Activated CD8-positive, alpha-beta memory T cell treated with anti-CD3 and anti-CD28 coated beads, Interleukin-2, amount 10 ng/mL, durations not matched to agents 7 days and 5 days (primary cell): ENCODE data around the gene RBCK1. TPM values are rescaled to one million over a fixed set of nuclear protein-coding genes. Genes with fewer than 3 reads are reported as not detected.
"Not testable (repeated sequence)": the region's sequence is repeated elsewhere in the genome, so short reads cannot be mapped to it uniquely, and the experiment has no call there.

Source experiments
- ATAC-seq: fragments of 150-1000 bp; cut with Tn5 transposase; one replicate; pipeline ENCODE4 v1.10.0; 2021; ENCODE audit warnings: moderate library complexity
- CTCF ChIA-PET: fragments of 350-600 bp; sonication (Branson Sonifier 250); formaldehyde crosslinking; loops from one replicate; lab custom pipeline; 2021; ENCODE audit warnings: antibody characterized with exemption; lab: Charles Lee
- DNase-seq: peaks from one replicate; pipeline ENCODE4 v3.0.0-alpha.2; 2020
- H3K27ac Mint-ChIP-seq: one replicate; pipeline ENCODE4 v1.8.0; 2021; ENCODE audit warnings: mild to moderate bottlenecking, mixed read lengths
- H3K27me3 Mint-ChIP-seq: one replicate; pipeline ENCODE4 v1.8.0; 2021; ENCODE audit warnings: mixed read lengths
- H3K36me3 Mint-ChIP-seq: one replicate; pipeline ENCODE4 v1.8.0; 2021; ENCODE audit warnings: mild to moderate bottlenecking, mixed read lengths
- H3K4me1 Mint-ChIP-seq: one replicate; pipeline ENCODE4 v1.8.0; 2021; ENCODE audit warnings: mixed read lengths
- H3K4me3 Mint-ChIP-seq: one replicate; pipeline ENCODE4 v1.8.0; 2021; ENCODE audit warnings: mild to moderate bottlenecking, moderate library complexity, mixed read lengths
- H3K9me3 Mint-ChIP-seq: one replicate; pipeline ENCODE4 v1.8.0; 2022; ENCODE audit warnings: low read depth, mixed read lengths
- total RNA-seq, 2 experiments: library from RNA; stranded (reverse); gene quantifications; one replicate each; pipeline ENCODE4 v1.2.3, GENCODE V29; 2021

Gene RBCK1
- total RNA-seq, 2 experiments from 2014 or later: 114 to 173 TPM

DNA sequence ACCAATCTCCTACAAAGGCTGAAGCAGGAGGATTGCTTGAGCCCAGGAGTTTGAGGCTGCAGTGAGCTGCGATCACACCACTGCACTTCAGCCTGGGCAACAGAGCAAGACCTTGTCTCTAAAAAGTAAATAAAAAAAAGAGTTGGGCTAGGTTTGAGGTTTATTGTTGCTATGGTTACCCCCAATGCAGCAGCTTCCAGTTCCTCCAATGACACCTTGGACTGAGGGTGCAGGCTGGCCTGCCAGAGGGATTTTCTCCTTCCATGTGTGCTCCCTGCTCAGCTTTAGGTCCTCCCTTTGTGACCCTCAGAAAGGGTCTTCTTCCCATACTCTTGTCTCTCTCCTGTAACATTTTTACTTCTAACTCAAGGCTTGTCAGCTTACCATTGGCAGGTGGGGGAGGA is 64.8 kb downstream of the RBCK1 start:
- DNase-seq: no peak
- Mint-ChIP-seq H3K4me3 (no peak overlapping the region), H3K36me3 (peaks cover 26% of the 10 kb centered on the region), H3K27ac (no peak overlapping the region), H3K9me3 (peaks cover 10% of the 10 kb centered on the region), H3K27me3 (peaks cover 2% of the 10 kb centered on the region), H3K4me1 (no peaks in the 10 kb centered on the region)
- no peak for ATAC-seq
- CTCF ChIA-PET: interaction anchor here (1.4 kb wide), 1 partner anchor 119 kb away, joined by 4 read pairs; no protein-coding TSS in a partner anchor

DNA sequence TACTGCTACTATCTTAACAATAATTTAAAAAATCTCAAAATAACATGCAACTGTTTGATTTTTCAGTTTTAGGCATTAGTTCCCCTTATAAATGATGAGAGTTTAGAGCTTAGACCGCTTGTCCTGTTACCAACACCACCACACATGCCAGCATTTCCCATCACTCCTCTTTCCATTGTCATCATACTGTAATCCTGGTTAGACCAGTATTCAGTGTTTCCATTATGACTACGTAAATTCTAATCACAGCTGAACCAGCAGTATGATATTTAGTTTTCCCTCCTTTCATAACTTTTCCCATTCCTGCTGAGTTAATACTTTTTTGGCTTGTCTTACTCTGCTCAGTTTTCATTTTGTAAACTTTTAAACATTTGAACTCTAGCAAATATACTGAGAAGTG is 66.5 kb downstream of the RBCK1 start:
- CTCF ChIA-PET: interaction anchor here (1.2 kb wide), 1 partner anchor 109 kb away, joined by 3 read pairs; no protein-coding TSS in a partner anchor
- peaks cover 3% of the 10 kb centered on the region for H3K9me3 Mint-ChIP-seq
- H3K27ac Mint-ChIP-seq: no peak overlapping the region
- DNase-seq: no peak
- ATAC-seq: no peak
- H3K4me1 Mint-ChIP-seq: peaks cover 5% of the 10 kb centered on the region
- H3K27me3 Mint-ChIP-seq: no peaks in the 10 kb centered on the region
- peaks cover 31% of the 10 kb centered on the region for H3K36me3 Mint-ChIP-seq
- no peak overlapping the region for H3K4me3 Mint-ChIP-seq

DNA sequence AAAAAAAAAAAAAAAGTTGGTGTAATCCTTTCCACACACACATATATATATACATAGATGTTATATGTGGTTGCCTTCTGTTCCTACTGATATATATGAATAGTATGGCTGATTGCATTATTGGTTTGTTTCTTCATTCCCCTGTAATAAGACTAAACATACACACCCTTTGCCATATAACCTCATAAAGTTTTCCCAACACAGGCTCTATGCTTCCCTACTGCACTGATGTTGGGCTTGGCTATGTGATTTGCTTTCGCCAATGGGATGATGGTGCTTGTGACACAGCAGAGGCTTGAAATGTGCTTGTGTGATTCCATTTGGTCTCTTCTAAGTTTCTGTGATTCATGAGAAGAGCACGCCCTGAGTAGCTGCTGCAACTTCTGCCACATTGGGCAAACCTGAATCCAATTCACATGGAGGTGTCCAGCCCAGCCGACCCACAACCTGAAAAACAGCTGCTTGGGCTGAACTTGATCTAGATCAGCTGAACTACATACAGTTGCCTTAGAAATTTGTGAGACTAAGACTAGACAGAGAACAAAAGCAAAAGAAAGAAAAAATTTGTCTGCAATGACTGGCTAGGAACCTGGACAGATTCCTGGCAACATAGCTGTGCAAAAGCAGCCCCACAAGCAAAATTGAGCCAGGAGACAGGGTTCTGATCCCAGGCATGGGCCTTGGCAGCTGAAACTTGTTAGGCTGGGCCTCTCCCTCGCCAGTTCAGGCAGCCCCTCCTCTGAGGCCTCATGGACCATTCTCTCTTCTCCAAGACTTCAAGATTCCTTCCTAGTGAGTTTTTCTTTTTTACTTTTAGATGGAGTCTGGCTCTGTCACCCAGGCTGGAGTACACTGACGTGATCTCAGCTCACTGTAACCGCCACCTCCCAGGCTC is 67.6 kb downstream of the RBCK1 start:
- H3K36me3 Mint-ChIP-seq: peaks cover 30% of the 10 kb centered on the region

DNA sequence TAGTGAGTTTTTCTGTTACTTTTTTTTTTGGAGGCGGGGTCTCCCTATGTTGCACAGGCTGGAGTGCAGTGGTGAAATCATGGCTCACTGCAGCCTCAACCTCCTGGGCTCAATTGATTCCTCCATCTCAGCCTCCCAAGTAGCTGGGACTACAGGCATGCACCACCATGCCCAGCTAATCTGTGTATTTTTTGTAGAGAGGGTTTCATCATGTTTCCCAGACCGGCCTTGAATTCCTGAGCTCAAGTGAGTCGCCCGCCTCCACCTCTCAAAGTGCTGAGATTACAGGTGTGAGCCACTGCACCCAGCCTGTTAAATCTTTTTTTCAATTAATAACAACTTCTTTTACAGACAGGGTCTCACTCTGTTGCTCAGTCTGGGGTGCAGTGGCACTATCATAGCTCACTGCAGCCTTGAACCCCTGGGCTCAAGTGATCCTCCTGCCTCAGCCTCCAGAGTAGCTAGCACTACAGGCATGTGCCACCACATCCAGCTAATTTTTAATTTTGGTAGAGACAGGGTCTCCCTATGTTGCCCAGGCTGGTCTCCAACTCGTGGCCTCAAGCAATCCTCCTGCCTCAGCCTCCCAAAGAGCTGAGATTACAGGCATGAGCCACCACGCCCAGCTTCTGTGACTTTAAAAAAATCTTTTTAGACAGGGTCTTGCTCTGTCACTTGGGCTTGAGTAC is 68.6 kb downstream of the RBCK1 start:
- not testable (repeated sequence) for H3K9me3 Mint-ChIP-seq, H3K27ac Mint-ChIP-seq, H3K27me3 Mint-ChIP-seq, H3K4me1 Mint-ChIP-seq, DNase-seq, H3K4me3 Mint-ChIP-seq, ATAC-seq
- peaks cover 30% of the 10 kb centered on the region for H3K36me3 Mint-ChIP-seq
- CTCF ChIA-PET: interaction anchor here (0.9 to 6.5 kb wide), 6 partner anchors 10 to 122 kb away, joined by 3 to 64 read pairs (median 5); partner anchors contain the start of gene TBC1D20

More for the DNA sequence above, 67.6 kb downstream of the RBCK1 start:
- Mint-ChIP-seq H3K27me3 (no peaks in the 10 kb centered on the region), H3K27ac (no peak overlapping the region), H3K4me1 (peaks cover 5% of the 10 kb centered on the region), H3K9me3 (no peaks in the 10 kb centered on the region), H3K4me3 (no peak overlapping the region)
- CTCF ChIA-PET: interaction anchor here (1.4 to 6.5 kb wide), 2 partner anchors 14 to 121 kb away, joined by 6 to 64 read pairs; partner anchors contain the start of gene TBC1D20
- DNase-seq: no peak
- ATAC-seq: no peak

DNA sequence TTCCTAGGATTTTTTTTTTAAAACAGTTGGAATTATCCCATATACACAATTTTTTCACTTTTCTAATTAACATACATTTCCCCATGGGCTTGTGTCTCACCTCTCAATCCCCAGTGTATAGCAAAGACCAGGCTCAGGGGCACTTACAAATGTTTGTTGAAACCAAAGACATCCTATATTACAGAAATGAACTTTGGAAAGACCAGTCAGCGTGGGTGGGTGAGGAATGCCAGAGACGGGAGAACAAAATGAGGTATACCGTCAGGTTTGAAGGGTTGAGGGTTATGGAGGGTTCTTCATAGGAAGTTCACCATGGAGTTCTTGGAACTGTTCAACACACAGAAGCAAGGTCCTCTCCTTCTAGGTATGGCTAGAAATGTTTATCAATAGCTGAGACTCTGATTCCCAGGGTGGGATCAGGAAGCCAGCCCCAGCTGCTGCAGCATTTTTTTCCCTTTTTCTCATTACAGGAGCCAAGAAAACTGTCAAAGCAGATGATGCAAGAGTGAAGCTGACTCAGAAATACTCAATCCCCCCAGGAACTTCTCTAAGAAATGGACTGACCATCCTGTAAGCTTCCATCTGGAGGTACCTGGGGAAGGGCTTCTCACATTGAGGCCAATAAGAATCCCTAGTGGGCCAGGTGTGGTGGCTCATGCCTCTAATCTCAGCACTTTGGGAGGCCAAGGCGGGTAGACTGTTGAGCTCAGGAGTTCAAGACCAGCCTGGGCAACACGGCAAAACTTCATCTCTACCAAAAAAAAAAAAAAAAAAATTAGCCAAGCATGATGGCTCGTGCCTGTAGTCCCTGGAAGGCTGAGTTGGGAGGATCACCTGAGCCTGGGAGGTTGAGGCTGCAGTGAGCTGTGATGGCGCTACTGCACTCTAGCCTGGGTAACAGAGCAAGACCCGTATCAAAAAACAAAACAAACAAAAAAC is 70.2 kb downstream of the RBCK1 start:
- DNase-seq: no peak
- no peaks in the 10 kb centered on the region for H3K27me3 Mint-ChIP-seq
- peaks cover 24% of the 10 kb centered on the region for H3K36me3 Mint-ChIP-seq
- peaks cover 9% of the 10 kb centered on the region for H3K4me1 Mint-ChIP-seq
- peak; percentile 14 for ATAC-seq
- no peaks in the 10 kb centered on the region for H3K9me3 Mint-ChIP-seq
- CTCF ChIA-PET: interaction anchor here (0.6 to 6.5 kb wide), 8 partner anchors 14 to 154 kb away, joined by 3 to 64 read pairs (median 4); no protein-coding TSS in a partner anchor
- H3K27ac Mint-ChIP-seq: peak overlapping the region; percentile 10
- no peak overlapping the region for H3K4me3 Mint-ChIP-seq

DNA sequence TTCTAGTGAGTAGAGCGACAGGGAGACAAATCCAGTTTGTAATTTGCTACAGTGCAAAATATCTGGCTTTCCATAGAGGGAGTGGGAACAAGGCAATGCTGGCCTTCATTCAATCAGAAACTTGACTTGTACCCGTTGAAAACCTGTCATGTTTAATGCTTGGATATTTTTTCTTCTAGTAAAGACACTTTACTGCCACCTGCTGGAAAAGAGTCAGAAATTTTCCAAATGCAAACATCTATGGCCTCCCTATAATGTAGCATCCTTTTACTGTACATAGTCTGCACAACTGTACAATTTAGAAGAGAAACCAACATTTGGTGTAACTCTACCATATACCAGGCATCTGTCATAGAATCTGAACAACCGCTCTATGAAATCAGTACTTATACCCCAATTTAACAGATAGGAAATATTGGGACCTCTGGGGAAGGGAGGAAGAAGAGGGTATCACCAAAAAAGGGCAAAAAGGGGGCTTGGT is 70.9 kb downstream of the RBCK1 start:
- DNase-seq (no peak), ATAC-seq (peak; percentile 81)
- Mint-ChIP-seq H3K4me1 (peaks cover 9% of the 10 kb centered on the region), H3K4me3 (no peak overlapping the region), H3K36me3 (peaks cover 25% of the 10 kb centered on the region), H3K27me3 (no peaks in the 10 kb centered on the region), H3K27ac (peak overlapping the region; percentile 10), H3K9me3 (no peaks in the 10 kb centered on the region)
- CTCF ChIA-PET: interaction anchor here (0.6 to 6.5 kb wide), 7 partner anchors 14 to 155 kb away, joined by 3 to 64 read pairs (median 5); no protein-coding TSS in a partner anchor

GRCh38 chr20:479487-479886 is 71.4 kb downstream of the RBCK1 start:
- Mint-ChIP-seq H3K4me1 (peaks cover 9% of the 10 kb centered on the region), H3K9me3 (no peaks in the 10 kb centered on the region)
- no peak for ATAC-seq

GRCh38 chr20:480044-480443 is 71.9 kb downstream of the RBCK1 start:
- no peak for ATAC-seq
- H3K9me3 Mint-ChIP-seq: no peaks in the 10 kb centered on the region
- H3K4me1 Mint-ChIP-seq: peaks cover 9% of the 10 kb centered on the region
- CTCF ChIA-PET: interaction anchor here (1.2 to 6.5 kb wide), 4 partner anchors 13 to 125 kb away, joined by 3 to 64 read pairs (median 9); no protein-coding TSS in a partner anchor
- no peak for DNase-seq
- no peak overlapping the region for H3K27ac Mint-ChIP-seq
- H3K36me3 Mint-ChIP-seq: peaks cover 25% of the 10 kb centered on the region
- no peak overlapping the region for H3K4me3 Mint-ChIP-seq
- H3K27me3 Mint-ChIP-seq: no peaks in the 10 kb centered on the region

More at GRCh38 chr20:479487-479886, 71.4 kb downstream of the RBCK1 start:
- Mint-ChIP-seq H3K4me3 (no peak overlapping the region), H3K36me3 (peaks cover 25% of the 10 kb centered on the region), H3K27ac (no peak overlapping the region), H3K27me3 (no peaks in the 10 kb centered on the region)
- CTCF ChIA-PET: interaction anchor here (1.2 to 6.5 kb wide), 4 partner anchors 13 to 125 kb away, joined by 3 to 64 read pairs (median 9); no protein-coding TSS in a partner anchor
- DNase-seq: no peak

GRCh38 chr20:481167-481566 is 73.1 kb downstream of the RBCK1 start:
- no peaks in the 10 kb centered on the region for H3K27me3 Mint-ChIP-seq
- H3K4me1 Mint-ChIP-seq: peaks cover 9% of the 10 kb centered on the region
- peaks cover 29% of the 10 kb centered on the region for H3K36me3 Mint-ChIP-seq
- no peak overlapping the region for H3K27ac Mint-ChIP-seq
- CTCF ChIA-PET: interaction anchor here (1.0 to 6.5 kb wide), 2 partner anchors 42 to 126 kb away, joined by 3 to 64 read pairs; no protein-coding TSS in a partner anchor
- H3K4me3 Mint-ChIP-seq: no peak overlapping the region
- H3K9me3 Mint-ChIP-seq: no peaks in the 10 kb centered on the region
- no peak for DNase-seq
- no peak for ATAC-seq

Other genes starting within 250 kb of the RBCK1 start
- not detected for gene DEFB128, start 218.6 kb upstream of the RBCK1 start, total RNA-seq
- gene DEFB129, start 181.0 kb upstream of the RBCK1 start, total RNA-seq: not detected
- gene DEFB132, start 150.6 kb upstream of the RBCK1 start, total RNA-seq: not detected
- gene C20orf96, start 117.5 kb upstream of the RBCK1 start, total RNA-seq: 1 to 10 TPM; 7.5 to 8.2 TPM
- gene ZCCHC3, start 110.7 kb upstream of the RBCK1 start, total RNA-seq: 10 to 100 TPM; 27.4 to 28.2 TPM
- gene SOX12, start 82.7 kb upstream of the RBCK1 start, total RNA-seq: 1 to 10 TPM; 5.7 to 6.3 TPM
- gene NRSN2, start 61.2 kb upstream of the RBCK1 start, total RNA-seq: 1 to 10 TPM; 2.9 to 5.0 TPM
- 10 to 100 TPM; 22.4 to 25.4 TPM for gene TRIB3, start 27.5 kb upstream of the RBCK1 start, total RNA-seq
- 10 to 100 TPM; 28.3 to 29.4 TPM for gene TBC1D20, start 54.2 kb downstream of the RBCK1 start, total RNA-seq
- 100 to 1,000 TPM; 111 to 124 TPM for gene CSNK2A1, start 135.5 kb downstream of the RBCK1 start, total RNA-seq
- not detected for gene TCF15, start 202.0 kb downstream of the RBCK1 start, total RNA-seq
- 10 to 100 TPM; 17.7 to 20.0 TPM for gene SRXN1, start 244.9 kb downstream of the RBCK1 start, total RNA-seq